B cell (primary cell): ENCODE data around the gene CS. TPM values are rescaled to one million over a fixed set of nuclear protein-coding genes. Genes with fewer than 3 reads are reported as not detected.

Source experiments
- ATAC-seq: fragments of 200-7000 bp; cut with Tn5 transposase; one replicate; pipeline ENCODE4 v1.10.0; 2021; ENCODE audit warnings: low read depth, mild to moderate bottlenecking, moderate number of reproducible peaks, moderate library complexity
- CTCF ChIA-PET: fragments of 350-600 bp; sonication (Branson Sonifier 250); formaldehyde crosslinking; loops from one replicate; lab custom pipeline; 2021; ENCODE audit warnings: antibody characterized with exemption, inconsistent platforms; lab: Charles Lee
- POLR2A ChIA-PET: fragments of 350-600 bp; sonication (Branson Sonifier 250); formaldehyde crosslinking; loops from one replicate; lab custom pipeline; 2021; ENCODE audit warnings: antibody characterized with exemption; lab: Charles Lee
- DNase-seq: peaks from one replicate; pipeline ENCODE4 v3.0.0; 2013
- H2AFZ ChIP-seq: 2 replicates; pipeline ENCODE4 v1.6.1; 2012; ENCODE audit warnings: mild to moderate bottlenecking, low read depth, low read length; ENCODE audit not compliant: insufficient read depth, poor library complexity, severe bottlenecking
- H3K27ac ChIP-seq, 2 donors: 1 replicate in 1 of 2; 2 replicates in 1 of 2; pipeline ENCODE4 v1.5.1; 2012 to 2013; ENCODE audit warnings: low read length in 2 of 2, mild to moderate bottlenecking in 2 of 2, moderate library complexity in 1 of 2
- H3K27me3 ChIP-seq, 4 experiments: fragments of 200-600 bp in 1 of 4; sonication (generic) in 1 of 4; replicated peaks in 1 of 4; 1 replicate in 2 of 4; 2 replicates in 2 of 4; pipeline versions ENCODE4 v1.6.1 to v1.7.0; 2013 to 2016; ENCODE audit warnings: low read length in 3 of 4, mild to moderate bottlenecking in 2 of 4, mixed read lengths in 1 of 4, moderate library complexity in 1 of 4; ENCODE audit not compliant: insufficient read depth in 4 of 4, control insufficient read depth in 3 of 4; ENCODE audit errors: control extremely low read depth in 1 of 4
- H3K36me3 ChIP-seq, 2 experiments: replicated peaks in 1 of 2; 1 replicate in 1 of 2; 2 replicates in 1 of 2; pipeline versions ENCODE4 v1.6.1 to v1.7.1; 2013; ENCODE audit warnings: low read length in 1 of 2; ENCODE audit not compliant: insufficient read depth in 2 of 2, control insufficient read depth in 1 of 2; ENCODE audit errors: control extremely low read depth in 1 of 2, extremely low read depth in 1 of 2
- H3K4me1 ChIP-seq, 2 donors: fragments of 200-600 bp in 1 of 2; sonication (generic) in 1 of 2; 1 replicate in 1 of 2; 2 replicates in 1 of 2; pipeline versions ENCODE4 v1.5.1 to v1.6.1; 2013 to 2017; ENCODE audit warnings: low read length in 2 of 2; ENCODE audit not compliant: control insufficient read depth in 2 of 2, insufficient read depth in 2 of 2
- H3K4me2 ChIP-seq: replicated peaks from 2 replicates; pipeline ENCODE3; 2012; ENCODE audit warnings: mild to moderate bottlenecking, low read depth, low read length; ENCODE audit not compliant: poor library complexity, severe bottlenecking
- H3K4me3 ChIP-seq, 5 experiments: fragments of 200-600 bp in 1 of 5; sonication (generic) in 1 of 5; 1 replicate in 3 of 5; 2 replicates in 2 of 5; pipeline versions ENCODE4 v1.5.1 to v1.7.0; 2011 to 2016; ENCODE audit warnings: low read length in 4 of 5, mild to moderate bottlenecking in 4 of 5, low read depth in 2 of 5, control low read depth in 1 of 5, moderate library complexity in 1 of 5; ENCODE audit not compliant: insufficient read depth in 1 of 5; ENCODE audit errors: control extremely low read depth in 1 of 5, extremely low read depth in 1 of 5
- H3K79me2 ChIP-seq: fragments of 200-600 bp; sonication (generic); one replicate; pipeline ENCODE4 v1.6.0; 2016; ENCODE audit warnings: low read length; ENCODE audit not compliant: control insufficient read depth, insufficient read depth
- H3K9ac ChIP-seq: fragments of 200-600 bp; sonication (generic); 2 replicates; pipeline ENCODE4 v1.6.1; 2017; ENCODE audit warnings: mild to moderate bottlenecking, low read length, moderate library complexity
- H3K9me3 ChIP-seq, 3 donors: one replicate each; pipeline versions ENCODE4 v1.6.1 to v1.7.1; 2013; ENCODE audit warnings: low read length in 2 of 3; ENCODE audit not compliant: control insufficient read depth in 2 of 3, insufficient read depth in 1 of 3; ENCODE audit errors: control extremely low read depth in 1 of 3
- H4K20me1 ChIP-seq: 2 replicates; pipeline ENCODE4 v1.6.0; 2012; ENCODE audit warnings: mild to moderate bottlenecking, low read length; ENCODE audit not compliant: insufficient read depth, control insufficient read depth, poor library complexity, severe bottlenecking
- H3K27ac Mint-ChIP-seq: one replicate; pipeline ENCODE4 v1.8.0; 2021; ENCODE audit warnings: mixed read lengths
- H3K27me3 Mint-ChIP-seq: one replicate; pipeline ENCODE4 v1.8.0; 2021; ENCODE audit warnings: mixed read lengths
- H3K4me1 Mint-ChIP-seq: one replicate; pipeline ENCODE4 v1.8.0; 2021; ENCODE audit warnings: mixed read lengths
- H3K4me3 Mint-ChIP-seq: one replicate; pipeline ENCODE4 v1.8.0; 2021; ENCODE audit warnings: mixed read lengths
- H3K9me3 Mint-ChIP-seq: one replicate; pipeline ENCODE4 v1.8.0; 2022; ENCODE audit warnings: mixed read lengths; ENCODE audit not compliant: insufficient read depth
- EZH2 ChIP-seq: IDR thresholded peaks from 2 replicates; pipeline ENCODE4 v1.6.1; 2012; ENCODE audit warnings: borderline replicate concordance, low read depth, mild to moderate bottlenecking, moderate library complexity, low read length; ENCODE audit not compliant: insufficient read depth, poor library complexity, severe bottlenecking
- WGBS: methylation state at CpG from one replicate; pipeline ENCODE4 v1.1.5; 2013; ENCODE audit warnings: missing lambda C conversion rate; ENCODE audit not compliant: insufficient coverage; 5-methylcytosine and 5-hydroxymethylcytosine counted together
- intact Hi-C: fragments of 100-400 bp; cut with micrococcal nuclease; formaldehyde crosslinking; loops from one replicate; pipeline ENCODE4 v1.10.0; 2022
- polyA plus RNA-seq: library from polyadenylated mRNA; depleted of rRNA; stranded (reverse); fragments of >200 nt; gene quantifications from 2 replicates; pipeline ENCODE4 v1.2.3, GENCODE V29; 2012
- total RNA-seq, 2 donors: library from RNA; stranded (reverse); fragments of 120-200 nt in 1 of 2; gene quantifications; 1 replicate in 1 of 2; 2 replicates in 1 of 2; pipeline versions ENCODE4 v1.2.3 to v1.2.4, GENCODE V29; 2013 to 2022
- TF ChIP-seq, protein P1 (sequence below): fragments of 200-600 bp; IDR thresholded peaks from one replicate; pipeline ENCODE4 v1.8.0; 2022; ENCODE audit warnings: antibody characterized with exemption, mild to moderate bottlenecking

Gene CS
- total and polyA plus RNA-seq, 2 donors (not counting 1 experiment from before 2014, with no cell fraction given), result 114 to 154 TPM

DNA sequence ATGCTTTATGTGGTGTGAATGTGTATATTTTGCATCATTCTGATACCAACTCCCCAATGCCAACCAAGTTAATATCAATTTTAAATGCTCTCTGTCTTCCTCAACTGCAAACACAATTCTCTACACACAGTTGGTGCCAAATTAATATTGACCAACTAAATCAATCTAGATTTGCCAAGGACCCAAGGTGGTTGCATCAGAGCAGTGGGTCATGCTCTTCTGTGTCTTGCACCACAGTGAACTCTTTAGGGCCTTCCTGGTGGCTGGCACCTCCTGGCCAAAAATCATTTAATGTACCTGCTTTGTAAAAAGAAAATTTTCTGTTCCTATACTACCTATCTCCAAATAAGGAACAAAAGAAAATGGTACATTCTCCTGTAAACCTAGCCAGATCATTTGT is 19.3 kb downstream of the CS start:
- Histone ChIP-seq H2AFZ (no peak overlapping the region), H3K9ac (no peak overlapping the region), H3K27ac (no peak overlapping the region), H3K4me1 (no peaks in the 10 kb centered on the region), H3K27me3 (no peaks in the 10 kb centered on the region), H3K4me3 (no peak overlapping the region), H3K79me2 (peaks cover 6% of the 10 kb centered on the region), H4K20me1 (no peaks in the 10 kb centered on the region), H3K36me3 (peaks cover 9 to 65% of the 10 kb centered on the region in 2 experiments), H3K9me3 (no peaks in the 10 kb centered on the region), H3K4me2 (no peak overlapping the region)
- no peak overlapping the region for H3K4me3 Mint-ChIP-seq
- ATAC-seq (no peak), DNase-seq (no peak)
- H3K27me3 Mint-ChIP-seq, result no peaks in the 10 kb centered on the region
- H3K9me3 Mint-ChIP-seq, result no peaks in the 10 kb centered on the region
- H3K27ac Mint-ChIP-seq, result no peak overlapping the region
- ChIA-PET CTCF (interaction anchor here (1.0 kb wide), 1 partner anchor 186 kb away, joined by 3 read pairs; no protein-coding TSS in a partner anchor), POLR2A (no interaction called here)
- H3K4me1 Mint-ChIP-seq, result no peaks in the 10 kb centered on the region
- intact Hi-C loops, result no loop called here
- TF ChIP-seq EZH2, result no peak
- TF ChIP-seq, protein P1, sequence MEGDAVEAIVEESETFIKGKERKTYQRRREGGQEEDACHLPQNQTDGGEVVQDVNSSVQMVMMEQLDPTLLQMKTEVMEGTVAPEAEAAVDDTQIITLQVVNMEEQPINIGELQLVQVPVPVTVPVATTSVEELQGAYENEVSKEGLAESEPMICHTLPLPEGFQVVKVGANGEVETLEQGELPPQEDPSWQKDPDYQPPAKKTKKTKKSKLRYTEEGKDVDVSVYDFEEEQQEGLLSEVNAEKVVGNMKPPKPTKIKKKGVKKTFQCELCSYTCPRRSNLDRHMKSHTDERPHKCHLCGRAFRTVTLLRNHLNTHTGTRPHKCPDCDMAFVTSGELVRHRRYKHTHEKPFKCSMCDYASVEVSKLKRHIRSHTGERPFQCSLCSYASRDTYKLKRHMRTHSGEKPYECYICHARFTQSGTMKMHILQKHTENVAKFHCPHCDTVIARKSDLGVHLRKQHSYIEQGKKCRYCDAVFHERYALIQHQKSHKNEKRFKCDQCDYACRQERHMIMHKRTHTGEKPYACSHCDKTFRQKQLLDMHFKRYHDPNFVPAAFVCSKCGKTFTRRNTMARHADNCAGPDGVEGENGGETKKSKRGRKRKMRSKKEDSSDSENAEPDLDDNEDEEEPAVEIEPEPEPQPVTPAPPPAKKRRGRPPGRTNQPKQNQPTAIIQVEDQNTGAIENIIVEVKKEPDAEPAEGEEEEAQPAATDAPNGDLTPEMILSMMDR, result no peak

DNA sequence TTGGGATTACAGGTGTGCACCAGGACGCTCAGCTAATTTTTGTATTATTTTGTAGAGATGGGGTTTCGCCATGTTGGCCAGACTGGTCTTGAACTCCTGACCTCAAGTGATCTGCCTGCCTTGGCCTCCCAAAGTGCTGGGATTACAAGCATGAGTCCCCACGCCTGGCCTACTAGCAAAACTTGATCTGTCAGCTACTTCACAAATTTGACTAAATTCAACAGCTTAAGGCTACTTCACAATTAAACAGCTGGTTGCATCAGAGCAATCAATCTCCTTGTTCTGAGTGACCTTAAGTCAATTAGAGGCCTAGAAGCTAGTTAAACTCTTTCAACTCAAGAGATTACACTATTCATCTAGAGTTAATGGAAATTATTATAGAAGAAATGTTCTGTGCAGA is 21.2 kb downstream of the CS start:
- no peak overlapping the region for H2AFZ ChIP-seq
- H3K9me3 ChIP-seq, result no peaks in the 10 kb centered on the region
- H3K36me3 ChIP-seq, result peaks cover 17 to 74% of the 10 kb centered on the region in 2 experiments
- H3K27me3 ChIP-seq, result no peaks in the 10 kb centered on the region
- ChIA-PET POLR2A (no interaction called here), CTCF (interaction anchor here (0.7 to 0.8 kb wide), 2 partner anchors 22 to 89 kb away, joined by 3 to 4 read pairs; partner anchors contain the start of gene SMARCC2)
- TF ChIP-seq EZH2, result no peak
- TF ChIP-seq, protein P1, result no peak
- ATAC-seq, result no peak
- no peak overlapping the region for H3K4me3 Mint-ChIP-seq
- H3K27ac ChIP-seq, result no peak overlapping the region
- H3K27ac Mint-ChIP-seq, result no peak overlapping the region
- no peak overlapping the region for H3K4me3 ChIP-seq
- WGBS, result 83% methylated on average over 1 of the region's 3 CpGs
- H3K9ac ChIP-seq, result no peak overlapping the region
- H3K4me2 ChIP-seq, result no peak overlapping the region
- no peaks in the 10 kb centered on the region for H3K4me1 Mint-ChIP-seq
- H3K27me3 Mint-ChIP-seq, result no peaks in the 10 kb centered on the region
- H3K79me2 ChIP-seq, result no peaks in the 10 kb centered on the region
- no peaks in the 10 kb centered on the region for H4K20me1 ChIP-seq
- H3K4me1 ChIP-seq, result no peaks in the 10 kb centered on the region
- intact Hi-C loops, result no loop called here
- H3K9me3 Mint-ChIP-seq, result no peaks in the 10 kb centered on the region
- DNase-seq, result no peak
